ENCODE measurements around the gene NOXRED1. TPM values are rescaled to one million over a fixed set of nuclear protein-coding genes. Genes with fewer than 3 reads are reported as not detected.

Gene NOXRED1
- total RNA-seq, 1 donor from 2014 or later = 0.22 TPM

DNA sequence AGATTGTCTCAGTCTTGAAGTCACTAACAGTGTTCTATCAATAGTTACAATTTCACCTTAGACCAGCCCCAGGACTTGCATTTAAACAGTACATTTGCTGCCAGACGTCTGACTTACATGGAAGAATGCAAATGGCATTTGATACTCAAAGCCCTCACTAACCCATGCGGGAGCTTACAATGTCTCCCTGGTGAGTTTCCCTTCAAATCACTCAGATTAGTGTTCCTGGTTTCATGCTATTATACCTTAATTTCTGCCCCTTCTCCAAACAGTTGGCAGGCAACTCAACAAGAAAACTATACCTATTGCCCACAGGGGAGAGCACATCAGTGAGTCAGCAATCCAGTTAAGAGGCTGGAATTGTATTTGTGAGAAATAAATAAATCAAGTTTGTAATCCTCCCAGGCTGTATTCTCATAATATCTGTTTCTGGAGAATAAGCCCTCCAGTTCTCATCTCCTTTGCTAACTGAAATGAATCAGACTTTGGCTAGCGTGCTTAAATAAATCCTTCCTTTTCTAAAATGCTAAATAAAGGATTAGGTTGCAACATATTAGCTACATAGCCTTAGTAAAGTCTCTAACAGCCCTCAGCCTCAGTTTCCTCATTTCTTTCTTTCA lies 78.8 kb downstream of the NOXRED1 start:
- intact Hi-C loops (cut with micrococcal nuclease) = no loop called here

Other genes with a start within 250 kb of the NOXRED1 start
- 0.27 and 0.80 TPM in 2 replicates for gene TMEM63C, start 241.7 kb downstream of the NOXRED1 start, total RNA-seq
- not detected in 2 replicates for gene NGB, start 152.3 kb downstream of the NOXRED1 start, total RNA-seq
- gene POMT2, start 102.6 kb downstream of the NOXRED1 start, total RNA-seq = 11.4 and 14.1 TPM in 2 replicates
- 7.4 and 8.0 TPM in 2 replicates for gene GSTZ1, start 102.5 kb downstream of the NOXRED1 start, total RNA-seq
- 21.3 and 21.8 TPM in 2 replicates for gene TMED8, start 46.4 kb downstream of the NOXRED1 start, total RNA-seq
- 0.41 TPM in 1 of 2 replicates, not detected in the other for gene SAMD15, start 46.1 kb downstream of the NOXRED1 start, total RNA-seq
- gene VIPAS39, start 34.1 kb upstream of the NOXRED1 start, total RNA-seq = 20.0 and 21.2 TPM in 2 replicates
- 159 and 180 TPM in 2 replicates for gene AHSA1, start 34.6 kb upstream of the NOXRED1 start, total RNA-seq
- not detected in 2 replicates for gene ISM2, start 75.3 kb upstream of the NOXRED1 start, total RNA-seq
- 50.7 and 51.2 TPM in 2 replicates for gene SPTLC2, start 193.1 kb upstream of the NOXRED1 start, total RNA-seq

Measured in T-helper 1 cell treated with Interleukin-12 subunit alpha and Interleukin-12 subunit beta and Interleukin-4 antibody, amounts not matched to agents 30 ng/mL and 1 ng/mL, for 36 hours (primary cell).